GM18519 (cell line): ENCODE measurements around the gene CEP85L.
"Not testable (repeated sequence)": the region's sequence is repeated elsewhere in the genome, so short reads cannot be mapped to it uniquely, and the experiment has no call there.

Experiments used
- ATAC-seq: cut with Tn5 transposase; IDR thresholded peaks from one replicate; pipeline ENCODE4 v1.9.1; 2021; ENCODE audit warnings: mild to moderate bottlenecking, moderate library complexity; ENCODE audit not compliant: unreplicated experiment, low FRiP score

Gene CEP85L

DNA sequence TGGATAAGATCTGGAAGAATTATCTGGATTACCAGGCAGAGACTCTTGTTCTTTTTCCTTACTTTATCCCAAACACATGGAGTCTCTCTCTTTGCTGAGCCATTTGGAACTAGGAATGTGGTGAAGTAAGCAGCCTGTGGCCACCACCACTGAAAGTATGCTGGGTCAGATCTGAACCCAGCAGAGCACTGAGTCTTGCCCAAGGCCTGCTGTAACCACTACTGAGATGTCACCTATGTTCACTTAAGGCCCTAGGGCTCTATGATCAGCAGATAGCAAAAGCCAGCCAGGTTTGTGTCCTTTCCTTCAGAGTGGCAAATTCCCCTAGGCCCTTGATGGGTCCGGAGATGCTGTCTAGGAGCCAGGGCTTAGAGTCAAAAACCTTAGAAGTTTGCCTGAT lies 206.6 kb downstream of the CEP85L start:
- ATAC-seq: no peak

DNA sequence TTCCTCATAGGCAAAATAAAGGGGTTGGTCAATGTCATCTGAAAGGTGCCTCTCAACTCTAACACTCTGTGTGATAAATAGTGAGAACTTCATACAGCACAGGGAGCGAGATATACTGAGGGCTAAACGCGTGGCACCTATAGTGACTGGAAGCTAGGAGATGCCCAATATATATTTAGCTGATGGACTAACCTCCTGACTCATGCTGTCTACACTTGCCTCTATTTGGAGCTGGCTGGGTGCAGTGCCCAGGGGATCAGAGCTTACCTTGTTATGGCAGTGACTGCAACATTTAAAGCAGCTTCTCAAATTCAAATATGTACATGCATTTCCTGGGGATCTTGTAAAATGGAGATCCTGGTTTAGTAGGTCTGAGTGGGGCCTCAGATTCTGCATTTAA lies 214.9 kb downstream of the CEP85L start:
- no peak for ATAC-seq

DNA sequence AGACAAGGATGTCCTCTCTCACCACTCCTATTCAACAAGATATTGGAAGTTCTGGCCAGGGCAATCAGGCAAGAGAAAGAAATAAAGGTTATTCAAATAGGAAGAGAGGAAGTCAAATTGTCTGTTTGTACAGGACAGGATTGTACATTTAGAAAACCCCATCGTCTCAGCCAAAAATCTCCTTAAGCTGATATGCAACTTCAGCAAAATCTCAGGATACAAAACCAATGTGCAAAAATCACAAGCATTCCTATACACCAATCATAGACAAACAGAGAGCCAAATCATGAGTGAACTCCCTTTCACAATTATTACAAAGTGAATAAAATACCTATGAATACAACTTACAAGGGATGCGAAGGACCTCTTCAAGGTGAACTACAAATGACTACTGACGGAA lies 217.2 kb downstream of the CEP85L start:
- not testable (repeated sequence) for ATAC-seq

DNA sequence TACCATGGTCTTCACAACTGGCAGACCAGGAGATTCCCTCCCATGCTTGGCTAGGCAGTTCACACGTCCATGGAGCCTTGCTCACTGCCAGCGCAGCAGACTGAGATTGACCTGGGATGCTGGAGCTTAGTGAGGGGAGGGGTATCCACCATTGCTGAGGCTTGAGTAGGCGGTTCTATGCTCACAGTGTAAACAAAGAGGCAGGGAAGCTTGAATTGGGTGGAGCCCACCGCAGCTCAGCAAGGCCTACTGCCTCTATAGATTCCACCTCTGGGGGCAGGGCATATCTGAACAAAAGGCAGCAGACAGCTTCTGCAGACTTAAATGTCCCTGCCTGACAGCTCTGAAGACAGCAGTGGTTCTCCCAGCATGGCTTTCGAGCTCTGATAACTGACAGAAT lies 230.1 kb downstream of the CEP85L start:
- ATAC-seq: not testable (repeated sequence)

DNA sequence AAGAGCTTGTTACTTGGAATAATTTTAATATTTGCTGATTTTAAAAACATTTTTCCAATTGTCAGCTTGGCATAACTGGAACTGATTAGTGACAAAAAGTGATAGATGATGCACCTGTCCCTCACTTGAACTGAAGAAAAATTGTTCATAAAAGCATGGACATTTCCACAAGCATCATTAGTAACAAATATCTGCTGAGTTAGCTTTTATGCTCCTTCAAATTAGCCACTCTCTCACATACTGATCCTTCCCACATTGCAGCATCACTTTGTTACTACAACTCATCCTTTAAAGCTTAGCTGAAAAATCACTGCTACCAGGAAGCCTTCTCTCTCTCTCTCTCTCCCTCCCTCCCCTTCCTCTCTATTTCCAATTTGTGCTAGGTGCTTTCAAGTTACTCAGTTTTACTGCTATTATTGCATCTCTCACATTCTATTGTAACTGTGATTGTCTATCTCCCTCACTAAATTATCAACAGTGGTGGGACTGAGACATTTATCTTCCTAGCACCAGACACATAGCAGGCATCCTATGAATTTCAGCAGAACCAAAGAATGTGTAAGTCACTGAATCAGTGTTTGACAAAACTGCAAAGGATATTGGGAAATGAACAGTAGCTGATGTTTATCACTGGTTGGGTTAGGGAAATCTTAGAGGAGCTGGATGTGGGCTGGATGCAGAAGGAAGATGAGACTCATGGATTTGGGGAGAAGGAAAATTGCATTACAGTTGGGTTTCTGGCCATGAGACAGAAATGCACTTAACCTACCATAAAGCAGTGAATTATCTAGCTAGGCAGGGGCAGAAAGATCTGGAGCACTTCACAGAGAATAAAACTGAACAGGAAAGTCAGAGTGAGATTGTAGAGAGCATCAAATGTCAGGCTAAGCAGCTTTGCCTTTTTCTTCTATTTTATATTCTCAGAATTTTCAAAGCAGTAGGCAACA lies 231.7 kb downstream of the CEP85L start:
- no peak for ATAC-seq
